NCI-H2196 treated with DMSO at 0.1 percent for 48 hours (cell line): Measurements from ENCODE around the gene HDDC2.

Experiments used
- DNase-seq: peaks from one replicate; lab custom pipeline; 2025; ENCODE audit not compliant: unreplicated experiment; lab: John Stamatoyannopoulos, UW

Gene HDDC2

GRCh38 chr6:125301435-125302391 is at the start of gene HDDC2:
TSS of gene HDDC2 (minus strand) at chr6:125301967. CDS start at chr6:125301932, 35 bp downstream.
- DNase-seq: no peak

GRCh38 chr6:125346926-125347563 is 45.3 kb upstream of the HDDC2 start:
- DNase-seq: no peak

GRCh38 chr6:125346201-125346925 is 44.6 kb upstream of the HDDC2 start:
- no peak for DNase-seq

DNA sequence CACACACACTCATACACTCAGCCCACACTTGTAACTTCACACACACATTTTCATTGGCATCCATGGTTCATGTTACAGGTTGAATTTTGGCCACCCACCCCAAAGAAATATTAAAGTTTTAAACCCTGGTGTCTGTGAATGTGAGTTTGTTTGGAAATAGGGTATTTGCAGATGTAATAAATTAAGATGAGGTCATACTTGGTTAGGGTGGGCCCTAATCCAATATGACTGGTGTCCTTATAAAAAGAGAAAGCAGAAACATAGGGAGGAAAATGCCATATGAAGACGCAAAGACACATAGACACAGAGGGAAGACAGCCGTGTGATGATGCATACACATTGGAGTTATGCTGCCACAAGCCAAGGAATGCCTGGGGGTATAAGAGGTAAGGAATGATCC is 39.7 kb upstream of the HDDC2 start:
- no peak for DNase-seq

DNA sequence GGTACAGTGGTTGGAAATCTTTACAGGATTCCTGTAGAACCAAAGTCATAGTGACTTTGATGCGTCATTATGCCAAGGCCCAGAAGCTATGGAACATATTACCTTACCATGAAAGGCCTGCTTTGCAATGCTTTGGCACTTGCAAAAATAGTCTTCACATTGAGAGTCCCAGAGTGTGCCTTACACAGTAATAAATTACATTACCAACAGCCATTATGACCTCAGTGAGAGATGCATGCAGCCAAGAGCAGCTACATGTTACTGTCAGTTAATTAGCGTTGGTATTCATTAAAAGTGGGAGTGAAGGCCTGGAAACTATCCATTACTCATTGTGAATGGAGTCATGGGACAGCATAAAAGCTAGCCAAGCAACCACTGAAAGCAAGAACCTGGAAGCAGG is 39.2 kb upstream of the HDDC2 start:
- no peak for DNase-seq

DNA sequence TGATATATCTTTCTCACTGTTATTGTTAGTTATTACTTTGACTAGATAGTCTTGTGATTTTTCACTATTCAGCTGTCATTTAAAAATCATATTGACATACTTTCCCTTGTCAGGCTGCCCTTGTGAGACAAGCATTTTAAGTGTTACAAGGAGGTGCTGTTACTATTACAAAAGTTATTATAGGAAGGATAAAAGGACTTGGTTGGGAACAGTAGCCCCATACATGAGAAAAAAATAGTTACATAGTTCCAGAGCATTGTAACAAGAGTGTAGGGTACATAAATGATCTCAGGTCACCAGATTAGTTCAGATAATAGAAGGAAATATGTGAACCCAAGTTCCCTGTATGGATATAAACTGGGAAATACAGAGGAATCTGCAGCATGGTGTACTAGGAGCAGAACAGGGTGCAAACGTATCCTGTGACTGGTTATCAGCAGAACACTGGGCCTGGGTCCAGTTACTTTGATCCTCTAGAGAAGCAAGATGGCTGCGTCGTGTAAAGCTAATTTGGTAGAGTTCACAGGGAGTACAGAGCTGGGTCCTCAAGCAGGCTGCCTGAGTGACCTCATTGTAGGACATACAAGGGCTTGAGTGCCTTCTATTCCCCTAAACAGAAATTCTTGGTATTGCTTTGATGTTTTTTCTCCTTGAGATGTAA is 38.5 kb upstream of the HDDC2 start:
- no peak for DNase-seq

- DNase-seq: no peak
Observed at GRCh38 chr6:125339653-125340052, 37.9 kb upstream of the HDDC2 start.

DNA sequence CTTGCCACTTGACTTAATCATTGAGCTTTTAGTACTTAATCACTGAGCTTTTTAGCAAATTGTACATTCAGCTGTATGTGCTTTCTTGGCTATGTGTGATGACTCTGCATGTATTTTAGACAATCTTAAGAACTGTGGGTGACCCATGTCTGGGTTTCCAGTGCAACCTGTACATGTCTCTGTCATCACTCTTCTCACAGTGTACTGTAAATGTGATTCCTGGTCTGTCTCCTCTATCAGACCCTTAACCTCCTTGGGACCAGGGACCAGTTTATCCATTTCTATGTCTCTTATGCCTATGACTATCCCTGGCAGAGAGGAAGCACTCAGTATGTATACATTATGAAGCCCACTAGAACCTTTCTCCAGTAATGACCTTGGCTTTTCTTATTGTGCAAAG is 36.6 kb upstream of the HDDC2 start:
- no peak for DNase-seq

- DNase-seq: no peak
Observed at GRCh38 chr6:125337706-125338105, 35.9 kb upstream of the HDDC2 start.

DNA sequence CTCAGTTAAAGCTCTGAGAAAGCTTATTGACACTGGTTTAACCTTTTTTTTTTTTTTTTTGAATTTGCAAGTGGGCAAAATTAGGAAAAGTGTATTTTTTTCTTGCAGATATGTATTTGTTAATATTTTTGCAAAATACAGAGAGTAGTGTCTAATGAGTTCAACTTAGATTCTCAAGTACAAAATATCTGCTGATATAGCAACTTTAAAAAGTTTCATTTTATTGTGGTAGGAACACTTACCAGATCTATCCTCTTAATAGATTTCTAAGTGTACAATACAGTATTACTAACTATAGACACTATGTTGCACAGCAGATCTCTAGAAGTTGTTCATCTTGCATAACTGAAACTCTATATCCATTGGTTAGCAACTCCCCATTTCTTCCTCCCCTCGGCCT is 30.9 kb upstream of the HDDC2 start:
- no peak for DNase-seq

DNA sequence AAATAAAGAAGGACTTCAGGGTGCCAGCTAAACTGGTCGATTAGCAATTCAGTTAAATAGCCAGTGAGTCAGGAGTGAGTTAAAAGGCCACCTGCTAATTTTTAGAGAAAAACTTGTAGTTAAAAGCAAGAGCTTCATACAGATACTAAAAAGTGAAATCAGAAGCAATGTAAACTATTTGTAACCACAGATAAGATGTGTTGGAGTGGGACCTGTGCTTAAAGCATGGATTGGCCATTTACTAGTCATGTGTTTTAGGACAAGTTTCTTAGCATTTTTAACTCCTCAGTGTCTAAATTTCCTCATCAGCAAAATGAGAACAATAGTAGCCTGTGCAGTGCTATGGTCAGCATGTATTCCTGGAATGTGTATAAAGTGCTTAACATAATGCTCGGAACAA is 23.8 kb upstream of the HDDC2 start:
- no peak for DNase-seq

DNA sequence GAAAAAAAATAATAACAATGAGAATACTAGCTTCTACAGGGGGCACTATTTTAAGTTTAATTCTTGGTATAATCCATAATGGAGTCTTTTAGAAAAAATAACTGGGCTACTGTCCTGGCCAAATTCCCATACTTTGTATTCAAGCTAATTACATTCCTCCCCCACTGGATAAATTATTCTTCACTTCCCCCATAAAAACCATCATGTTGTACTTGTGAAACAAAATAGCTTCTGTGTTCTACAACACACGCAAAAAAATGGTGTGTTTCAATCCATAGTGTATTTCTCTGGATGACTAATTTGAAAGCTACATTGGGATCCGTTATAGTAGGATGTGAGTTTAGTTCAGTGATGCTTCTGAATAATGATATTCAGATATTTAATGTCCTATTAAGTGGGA is 21.6 kb upstream of the HDDC2 start:
- no peak for DNase-seq

DNA sequence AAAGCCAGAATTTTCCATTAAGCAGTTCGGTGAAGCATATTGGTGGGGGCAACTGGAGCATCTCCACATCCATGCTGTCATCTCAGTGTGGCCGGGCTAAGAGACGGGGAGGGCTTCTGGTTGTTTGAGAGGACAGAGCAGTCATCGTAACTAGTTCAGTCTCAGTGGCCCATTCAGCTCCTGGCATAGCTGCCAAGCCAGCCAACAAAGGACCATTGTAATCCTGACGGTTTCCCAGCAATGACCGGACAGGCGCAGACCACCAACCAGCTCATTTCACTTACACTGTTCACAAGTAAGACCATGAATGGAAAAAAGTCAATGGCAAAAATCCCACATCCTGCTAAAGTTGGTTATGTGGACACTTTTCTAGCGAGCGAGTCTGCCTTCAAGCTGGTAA is 14.9 kb upstream of the HDDC2 start:
- no peak for DNase-seq

DNA sequence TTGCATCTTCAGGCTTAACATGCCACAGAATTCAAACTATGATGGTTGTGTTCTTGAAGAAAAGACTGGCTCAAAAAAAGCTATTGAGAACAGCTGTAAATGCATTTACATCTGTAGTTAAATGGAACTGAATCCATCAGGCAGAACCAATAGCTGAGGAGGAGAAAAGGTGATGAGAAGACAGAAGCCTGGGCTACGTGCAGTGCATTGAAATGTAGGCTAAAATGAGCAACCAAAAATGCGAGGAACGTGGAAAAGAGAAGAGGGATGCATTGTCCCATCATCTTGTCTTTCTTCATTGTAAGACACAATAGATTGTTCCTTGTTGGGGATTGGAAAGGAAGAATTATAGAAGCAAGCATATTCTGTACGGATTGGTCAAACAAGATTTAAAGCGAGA is 13.8 kb upstream of the HDDC2 start:
- DNase-seq: no peak

DNA sequence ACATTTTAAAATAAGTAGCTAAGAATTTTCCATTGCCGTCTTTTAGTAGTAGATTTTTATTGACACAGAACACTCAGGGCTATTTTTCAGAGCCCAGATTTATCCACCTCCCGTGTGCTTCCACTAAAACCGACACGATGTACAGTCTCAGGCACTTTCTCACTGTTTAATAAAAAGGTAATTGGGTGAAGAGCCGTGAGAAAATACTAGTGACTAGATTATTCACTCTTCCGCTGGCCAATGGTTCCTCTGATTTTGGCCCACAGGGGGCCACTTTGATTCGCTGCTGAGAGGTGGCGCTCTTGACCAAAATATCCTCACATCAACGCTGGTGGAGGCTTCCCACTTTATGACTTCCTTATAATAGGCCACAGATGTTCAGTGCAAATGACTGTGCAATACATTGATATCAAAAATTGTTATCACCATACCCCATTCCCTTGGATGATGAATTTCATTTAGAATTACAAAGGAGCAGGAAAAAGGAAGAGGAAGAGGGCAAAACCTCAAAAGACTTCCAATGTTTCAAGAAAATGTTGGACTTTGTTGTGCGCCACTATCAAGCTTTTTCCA is 12.3 kb upstream of the HDDC2 start:
- DNase-seq: peak; percentile 47

- DNase-seq: no peak
Observed at GRCh38 chr6:125312950-125313349, 11.2 kb upstream of the HDDC2 start.

DNA sequence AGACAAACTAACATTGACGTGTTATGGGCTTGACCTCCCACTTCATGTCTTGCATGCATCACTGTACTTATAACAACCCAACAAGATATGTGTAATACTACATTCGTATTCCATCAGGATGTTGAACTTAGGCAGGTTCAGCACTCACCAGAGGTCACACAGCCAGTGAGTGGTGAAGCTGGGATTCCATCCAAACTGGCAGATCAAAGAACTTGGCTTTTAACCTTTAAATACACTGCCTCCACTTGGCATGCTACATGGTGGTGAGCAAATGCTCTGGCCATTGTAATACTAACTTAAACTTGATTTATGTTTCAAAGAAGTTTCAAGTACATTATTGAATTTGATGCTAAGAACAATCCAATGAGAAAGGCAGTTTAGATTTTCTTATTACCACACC is 10.7 kb upstream of the HDDC2 start:
- DNase-seq: peak; percentile 17

- peak; percentile 66 for DNase-seq
Observed at GRCh38 chr6:125310994-125311649, 9.4 kb upstream of the HDDC2 start.

GRCh38 chr6:125307964-125308615 is 6.3 kb upstream of the HDDC2 start:
- DNase-seq: no peak
